ENCODE results near the gene CBLL2. TPM values are rescaled to one million over a fixed set of nuclear protein-coding genes. Genes with fewer than 3 reads are reported as not detected.

The CBLL2 gene, protein sequence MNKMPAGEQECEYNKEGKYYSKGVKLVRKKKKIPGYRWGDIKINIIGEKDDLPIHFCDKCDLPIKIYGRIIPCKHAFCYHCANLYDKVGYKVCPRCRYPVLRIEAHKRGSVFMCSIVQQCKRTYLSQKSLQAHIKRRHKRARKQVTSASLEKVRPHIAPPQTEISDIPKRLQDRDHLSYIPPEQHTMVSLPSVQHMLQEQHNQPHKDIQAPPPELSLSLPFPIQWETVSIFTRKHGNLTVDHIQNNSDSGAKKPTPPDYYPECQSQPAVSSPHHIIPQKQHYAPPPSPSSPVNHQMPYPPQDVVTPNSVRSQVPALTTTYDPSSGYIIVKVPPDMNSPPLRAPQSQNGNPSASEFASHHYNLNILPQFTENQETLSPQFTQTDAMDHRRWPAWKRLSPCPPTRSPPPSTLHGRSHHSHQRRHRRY
- total RNA-seq (2012; rRNA removed) (not detected in 2 replicates), polyA plus RNA-seq (2012; rRNA removed) (not detected in 2 replicates), Bru-seq, nascent RNA (not detected), BruChase-seq, experiment 1, labeled RNA remaining after a 6-hour chase (percentile 19 among the genes with signal in this experiment), BruChase-seq, experiment 2, labeled RNA remaining after a 2-hour chase (percentile 30 among the genes with signal in this experiment)
- polyA plus RNA-seq (2012; cell fraction: cytosol; rRNA removed): not detected in 2 replicates
- polyA plus RNA-seq (2012; cell fraction: nucleus; rRNA removed; ENCODE audit: low replicate concordance): not detected in 2 replicates
- long read RNA-seq: 0 reads

DNA sequence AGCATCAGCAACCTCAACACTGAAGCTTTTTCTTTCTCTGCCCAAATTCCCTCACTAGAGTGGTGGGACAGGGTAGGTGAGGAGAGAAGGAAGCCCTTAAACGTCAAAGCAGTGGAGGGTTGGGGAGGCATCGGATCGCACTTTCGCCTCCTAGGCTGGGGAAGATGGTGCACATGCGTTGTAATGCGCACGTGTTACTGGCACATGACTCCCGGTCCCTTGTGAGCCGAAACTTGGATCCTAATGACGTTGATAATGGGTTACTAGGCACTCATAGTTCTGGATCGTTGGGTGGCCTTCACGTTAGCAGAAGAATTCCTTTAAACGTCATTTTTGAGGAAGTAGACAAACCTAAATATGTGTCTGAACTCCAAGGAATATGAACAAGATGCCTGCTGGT lies at the start of gene CBLL2:
Gene CBLL2, plus strand, starts transcription at position 301 of the 400 bp plus-strand sequence. Its CDS starts 79 bp downstream, at position 380.
- no peak within 1 kb of the TSS for H3K18ac ChIP-seq (ENCODE audit: low read depth, low read length)
- H2AK9ac ChIP-seq (replicated peaks; ENCODE audit: low read depth, low read length, poor library complexity): no peak within 1 kb of the TSS

More for the DNA sequence above, at the start of gene CBLL2:
- intact Hi-C loops (cut with micrococcal nuclease): no loop called here
- H3K79me1 ChIP-seq (ENCODE audit: low read depth in 1 of 2, low read length in 2 of 2): no peaks in the 10 kb centered on the region
- ATAC-seq (ENCODE audit: low read depth) (no peak), DNase-seq (no peak)
- H3K4me1 ChIP-seq (ENCODE audit: control insufficient read depth, insufficient read depth, low read length): no peaks in the 10 kb centered on the region
- H2BK5ac ChIP-seq (ENCODE audit: low read depth, low read length, poor library complexity, severe bottlenecking): no peak within 1 kb of the TSS
- H3K23ac ChIP-seq (ENCODE audit: low read depth, low read length): no peak within 1 kb of the TSS
- H3K27ac ChIP-seq (ENCODE audit: insufficient read depth, low read length): no peak within 1 kb of the TSS
- H3K56ac ChIP-seq (ENCODE audit: extremely low read depth, insufficient read depth, low read length): no peak within 1 kb of the TSS
- H3K4ac ChIP-seq (ENCODE audit: low read depth, low read length): no peak within 1 kb of the TSS
- no peak within 1 kb of the TSS for H4K8ac ChIP-seq (ENCODE audit: low read depth in 2 of 2, low read length in 2 of 2)
- no peak within 1 kb of the TSS for H2BK120ac ChIP-seq (ENCODE audit: low read depth, low read length)
- H4K91ac ChIP-seq (ENCODE audit: insufficient read depth, low read depth, low read length): no peak within 1 kb of the TSS
- dilution Hi-C loops (cut with HindIII; ENCODE audit: low sequenced_read_pairs, unreplicated experiment): no loop called here
- no TSS peak for BruUV-seq (replicated peaks)
- no peaks in the 10 kb centered on the region for H3K36me3 ChIP-seq (ENCODE audit: control insufficient read depth, insufficient read depth, low read length)
- H3K9ac ChIP-seq (ENCODE audit: low read depth, low read length): no peak within 1 kb of the TSS
- no peaks in the 10 kb centered on the region for H3K9me1 ChIP-seq (ENCODE audit: insufficient read depth, low read length)
- no peak within 1 kb of the TSS for H3K4me2 ChIP-seq (ENCODE audit: low read depth, low read length)
- H3K14ac ChIP-seq (replicated peaks; ENCODE audit: low read depth, low read length): no peak within 1 kb of the TSS
- no peak within 1 kb of the TSS for H2BK15ac ChIP-seq (ENCODE audit: low read depth, low read length)
- H2BK20ac ChIP-seq (ENCODE audit: low read depth, low read length): no peak within 1 kb of the TSS
- TF ChIP-seq RFX5 (IDR thresholded peaks at IDR 0.05; ENCODE audit: low read depth, low read length): no peak
- no peak for TF ChIP-seq RCOR1 (IDR thresholded peaks at IDR 0.05; ENCODE audit: insufficient replicate concordance, low read length)
- TF ChIP-seq SMC3 (IDR thresholded peaks at IDR 0.05; ENCODE audit: low read depth, low read length): no peak
- TF ChIP-seq FOS (IDR thresholded peaks at IDR 0.05; ENCODE audit: low read depth, low read length): no peak
- TF ChIP-seq MAZ (IDR thresholded peaks at IDR 0.05; ENCODE audit: borderline replicate concordance, low read depth, low read length): no peak
- TF ChIP-seq MAFK (IDR thresholded peaks at IDR 0.05; ENCODE audit: low read depth, low read length): no peak
- TF ChIP-seq, protein P1, sequence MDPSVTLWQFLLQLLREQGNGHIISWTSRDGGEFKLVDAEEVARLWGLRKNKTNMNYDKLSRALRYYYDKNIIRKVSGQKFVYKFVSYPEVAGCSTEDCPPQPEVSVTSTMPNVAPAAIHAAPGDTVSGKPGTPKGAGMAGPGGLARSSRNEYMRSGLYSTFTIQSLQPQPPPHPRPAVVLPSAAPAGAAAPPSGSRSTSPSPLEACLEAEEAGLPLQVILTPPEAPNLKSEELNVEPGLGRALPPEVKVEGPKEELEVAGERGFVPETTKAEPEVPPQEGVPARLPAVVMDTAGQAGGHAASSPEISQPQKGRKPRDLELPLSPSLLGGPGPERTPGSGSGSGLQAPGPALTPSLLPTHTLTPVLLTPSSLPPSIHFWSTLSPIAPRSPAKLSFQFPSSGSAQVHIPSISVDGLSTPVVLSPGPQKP (IDR thresholded peaks at IDR 0.05; ENCODE audit: borderline replicate concordance, low read depth, low read length): no peak
- H3K9me3 ChIP-seq (ENCODE audit: control insufficient read depth, insufficient read depth, low read length): no peaks in the 10 kb centered on the region
- CTCF ChIA-PET: no interaction called here
- POLR2A ChIA-PET (ENCODE audit: unreplicated experiment): no interaction called here
- no peak within 1 kb of the TSS for H2AK5ac ChIP-seq (ENCODE audit: low read depth, low read length)
- in situ Hi-C loops (cut with MboI; ENCODE audit: low sequenced_read_pairs): no loop called here
- no peak within 1 kb of the TSS for H3K4me3 ChIP-seq (ENCODE audit: insufficient read depth, low read depth, low read length)
- 83% methylated on average over 9 of the region's 13 CpGs; no CpG with 5 or more reads in 1 of the 2 experiments for WGBS, 2 experiments (ENCODE audit: extremely low coverage in 2 of 2, insufficient read length in 1 of 2)
- no peak within 1 kb of the TSS for H4K5ac ChIP-seq (ENCODE audit: low read depth, low read length)
- H3K27me3 ChIP-seq (ENCODE audit: control insufficient read depth, insufficient read depth, low read length): no peaks in the 10 kb centered on the region
- no peaks in the 10 kb centered on the region for H4K20me1 ChIP-seq (ENCODE audit: insufficient read depth, low read length)
- H2AFZ ChIP-seq (replicated peaks; ENCODE audit: low read length, poor library complexity): no peak within 1 kb of the TSS
